GM21723 (cell line): ENCODE results near the gene FYCO1.
"Not testable (repeated sequence)": the region's sequence is repeated elsewhere in the genome, so short reads cannot be mapped to it uniquely, and the experiment has no call there.

ENCODE experiments used
- ATAC-seq: cut with Tn5 transposase; IDR thresholded peaks from one replicate; pipeline ENCODE4 v1.9.1; 2021; ENCODE audit warnings: mild to moderate bottlenecking, moderate library complexity; ENCODE audit not compliant: unreplicated experiment

Gene FYCO1

GRCh38 chr3:46012246-46012645, 16.6 kb upstream of the FYCO1 start:
- no peak for ATAC-seq

- no peak for ATAC-seq
Measured at GRCh38 chr3:46010519-46011113, 15.0 kb upstream of the FYCO1 start.

- no peak for ATAC-seq
Measured at GRCh38 chr3:46008058-46008457, 12.4 kb upstream of the FYCO1 start.

GRCh38 chr3:46007280-46007679, 11.7 kb upstream of the FYCO1 start:
- no peak for ATAC-seq

GRCh38 chr3:46006238-46007032, 10.8 kb upstream of the FYCO1 start:
- ATAC-seq: no peak

- ATAC-seq: not testable (repeated sequence)
Measured at GRCh38 chr3:46003706-46004105, 8.1 kb upstream of the FYCO1 start.

GRCh38 chr3:46001178-46001577, 5.6 kb upstream of the FYCO1 start:
- no peak for ATAC-seq

GRCh38 chr3:45997942-45998341, 2.3 kb upstream of the FYCO1 start:
- no peak for ATAC-seq

GRCh38 chr3:45997499-45997898, 1.9 kb upstream of the FYCO1 start:
- not testable (repeated sequence) for ATAC-seq

GRCh38 chr3:45994419-45995235, 997 bp downstream of the FYCO1 start:
- ATAC-seq: peak; percentile 26

- no peak for ATAC-seq
Measured at GRCh38 chr3:45993421-45994027, 2.1 kb downstream of the FYCO1 start.

- no peak for ATAC-seq
Measured at GRCh38 chr3:45992821-45993221, 2.8 kb downstream of the FYCO1 start.

GRCh38 chr3:45992133-45992729, 3.4 kb downstream of the FYCO1 start:
- no peak for ATAC-seq

DNA sequence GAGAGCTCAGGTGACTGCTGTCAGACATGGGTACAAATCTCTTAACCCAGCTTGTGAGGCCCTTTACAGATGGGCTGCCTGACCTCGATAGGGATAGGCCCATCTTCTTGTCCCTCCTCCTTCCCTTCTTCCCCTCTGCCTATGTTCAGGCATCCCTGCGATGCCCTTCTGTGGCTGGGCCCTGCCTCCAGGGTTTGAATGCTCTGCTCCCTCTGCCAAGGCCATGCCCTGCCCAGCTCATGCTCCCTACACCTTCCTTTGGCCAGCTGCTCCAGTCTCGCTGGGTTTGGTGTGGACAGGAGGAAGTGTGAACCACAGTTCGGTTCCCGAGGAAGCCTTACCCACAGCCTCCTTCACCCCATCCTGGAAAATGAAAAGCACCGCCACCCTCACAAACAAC, 4.3 kb downstream of the FYCO1 start:
- no peak for ATAC-seq

DNA sequence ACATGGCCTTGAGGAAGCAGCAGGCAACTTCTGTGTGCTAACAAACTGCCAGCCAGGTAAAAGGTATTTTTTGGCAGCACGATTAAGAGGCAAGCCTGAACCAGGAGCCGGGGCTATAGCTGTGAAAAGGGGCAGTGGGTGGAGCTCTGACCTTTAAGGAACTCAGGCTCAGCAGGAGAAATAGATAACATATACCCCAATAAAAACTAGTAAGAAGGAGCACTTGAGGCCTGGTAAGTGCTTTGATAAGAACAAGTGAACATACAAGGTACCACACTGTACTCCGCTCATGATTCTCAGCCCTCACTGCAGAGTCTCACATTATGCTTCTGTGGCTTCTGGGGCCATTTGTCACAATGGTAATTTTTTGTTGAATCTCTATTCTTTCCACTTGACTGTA, 5.4 kb downstream of the FYCO1 start:
- ATAC-seq: no peak

DNA sequence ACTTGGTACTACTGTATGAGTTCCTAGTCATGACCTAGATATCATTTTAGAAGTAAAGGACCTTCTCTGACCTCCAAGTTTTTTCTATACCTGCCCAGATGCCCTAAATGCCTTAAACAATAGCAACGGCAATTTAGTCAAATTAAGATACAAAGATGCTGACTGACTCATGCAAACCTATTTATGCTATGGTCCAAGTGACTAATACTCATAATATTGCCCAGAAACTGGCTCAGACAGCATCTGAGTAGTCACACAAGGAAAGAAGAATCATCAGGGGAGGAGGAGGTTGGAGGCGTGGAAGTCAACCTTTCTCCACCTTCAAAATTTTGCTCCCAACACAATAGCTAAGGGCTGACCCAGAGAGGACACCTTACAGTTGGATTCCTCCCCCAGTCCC, 6.8 kb downstream of the FYCO1 start:
- no peak for ATAC-seq

- no peak for ATAC-seq
Measured at GRCh38 chr3:45988362-45988761, 7.3 kb downstream of the FYCO1 start.

DNA sequence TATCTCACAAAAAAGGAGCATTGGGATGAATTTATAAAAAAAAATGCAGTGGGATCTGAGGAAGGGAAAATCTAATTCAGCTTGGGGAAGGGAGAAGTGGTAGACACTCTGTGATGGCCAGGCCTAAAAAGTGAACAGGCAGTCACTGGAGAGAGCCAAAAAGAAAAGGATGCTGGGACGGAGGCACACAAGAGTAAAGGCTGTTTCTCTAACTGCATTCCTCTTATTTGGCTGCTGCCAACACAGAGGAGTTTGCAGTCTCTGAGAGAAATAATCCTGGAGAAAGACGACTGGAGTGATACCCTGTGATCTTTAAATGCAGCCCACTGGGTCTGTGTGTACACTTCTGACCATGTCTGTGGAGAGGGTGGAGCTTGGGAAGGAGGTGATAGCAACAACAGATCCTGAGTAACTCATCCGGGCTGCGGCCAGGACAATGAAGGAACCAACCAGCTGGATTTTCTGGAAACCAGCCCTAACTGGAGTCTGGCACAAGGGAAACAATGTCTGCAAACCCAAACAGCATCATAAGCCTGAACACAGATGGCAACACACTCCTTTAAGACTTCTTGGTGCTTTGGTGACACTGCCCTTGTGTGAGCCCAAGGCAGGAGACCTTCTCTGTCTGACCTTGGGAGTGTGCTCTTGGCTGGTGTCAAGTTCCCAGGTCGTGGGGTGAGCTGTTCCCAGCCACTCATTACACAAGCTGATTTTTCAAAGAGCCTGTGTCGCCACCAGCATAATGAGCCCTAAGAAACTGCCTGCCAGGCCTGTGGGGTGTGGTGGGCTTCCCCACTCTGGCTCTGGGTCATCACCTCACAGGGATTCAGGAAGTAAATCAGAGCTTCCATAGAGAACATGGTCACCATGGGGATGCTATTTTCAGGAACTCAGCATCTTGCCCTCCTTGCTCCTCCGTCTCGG, 8.0 kb downstream of the FYCO1 start:
- no peak for ATAC-seq

- no peak for ATAC-seq
Measured at GRCh38 chr3:45986303-45986982, 9.2 kb downstream of the FYCO1 start.
